Duodenal mucosa (tissue), 2 donors: ENCODE measurements around the gene GPX4.

Experiments
- H3K27ac ChIP-seq: one replicate; pipeline ENCODE4 v1.7.0; 2013; ENCODE audit warnings: low read depth, low read length
- H3K27me3 ChIP-seq, 2 donors: one replicate each; pipeline ENCODE4 v1.7.0; 2013; ENCODE audit warnings: low read length in 2 of 2, control low read depth in 1 of 2; ENCODE audit not compliant: insufficient read depth in 2 of 2, control insufficient read depth in 1 of 2
- H3K36me3 ChIP-seq, 2 donors: one replicate each; pipeline ENCODE4 v1.7.0; 2013; ENCODE audit warnings: low read length in 2 of 2, control low read depth in 1 of 2; ENCODE audit not compliant: insufficient read depth in 2 of 2, control insufficient read depth in 1 of 2
- H3K4me1 ChIP-seq, 2 donors: one replicate each; pipeline ENCODE4 v1.7.0; 2013; ENCODE audit warnings: low read length in 2 of 2, control low read depth in 1 of 2; ENCODE audit not compliant: insufficient read depth in 2 of 2, control insufficient read depth in 1 of 2
- H3K4me3 ChIP-seq, 2 donors: one replicate each; pipeline ENCODE4 v1.7.0; 2013; ENCODE audit warnings: low read length in 2 of 2, low read depth in 1 of 2
- H3K9ac ChIP-seq, 2 donors: one replicate each; pipeline ENCODE4 v1.7.0; 2013; ENCODE audit warnings: low read length in 2 of 2, low read depth in 1 of 2
- H3K9me3 ChIP-seq, 2 donors: one replicate each; pipeline ENCODE4 v1.7.0; 2013; ENCODE audit warnings: low read length in 2 of 2, control low read depth in 1 of 2; ENCODE audit not compliant: control insufficient read depth in 1 of 2

GPX4 gene

GRCh38 chr19:1086613-1087012 lies 17.2 kb upstream of the GPX4 start:
- Histone ChIP-seq H3K4me3 (no peak overlapping the region), H3K4me1 (peaks cover 0 to 32% of the 10 kb centered on the region in 2 donors), H3K36me3 (peaks cover 4 to 55% of the 10 kb centered on the region in 2 donors), H3K27me3 (no peaks in the 10 kb centered on the region), H3K9ac (no peak overlapping the region), H3K9me3 (no peaks in the 10 kb centered on the region), H3K27ac (no peak overlapping the region)

GRCh38 chr19:1087813-1088415 lies 15.9 kb upstream of the GPX4 start:
- Histone ChIP-seq H3K27ac (peak overlapping the region; percentile 58), H3K36me3 (peaks cover 8 to 62% of the 10 kb centered on the region in 2 donors), H3K4me3 (no peak overlapping the region), H3K27me3 (no peaks in the 10 kb centered on the region), H3K4me1 (peaks cover 0 to 23% of the 10 kb centered on the region in 2 donors), H3K9me3 (no peaks in the 10 kb centered on the region), H3K9ac (no peak overlapping the region)

- no peak overlapping the region for H3K27ac ChIP-seq
- peaks cover 4 to 22% of the 10 kb centered on the region in 2 donors for H3K4me1 ChIP-seq
- H3K9me3 ChIP-seq: no peaks in the 10 kb centered on the region
- no peak overlapping the region for H3K9ac ChIP-seq
- H3K36me3 ChIP-seq: peaks cover 8 to 62% of the 10 kb centered on the region in 2 donors
- H3K4me3 ChIP-seq: no peak overlapping the region
- H3K27me3 ChIP-seq: no peaks in the 10 kb centered on the region
Observed at GRCh38 chr19:1088416-1089010, 15.3 kb upstream of the GPX4 start.

- Histone ChIP-seq H3K27ac (no peak overlapping the region), H3K9ac (no peak overlapping the region), H3K4me3 (no peak overlapping the region), H3K9me3 (no peaks in the 10 kb centered on the region), H3K27me3 (no peaks in the 10 kb centered on the region), H3K4me1 (peaks cover 11 to 26% of the 10 kb centered on the region in 2 donors), H3K36me3 (peaks cover 8 to 59% of the 10 kb centered on the region in 2 donors)
Observed at GRCh38 chr19:1089126-1089771, 14.5 kb upstream of the GPX4 start.

- Histone ChIP-seq H3K9me3 (no peaks in the 10 kb centered on the region), H3K9ac (no peak overlapping the region), H3K36me3 (peaks cover 8 to 54% of the 10 kb centered on the region in 2 donors), H3K4me1 (peaks cover 13 to 27% of the 10 kb centered on the region in 2 donors), H3K4me3 (no peak overlapping the region), H3K27me3 (no peaks in the 10 kb centered on the region), H3K27ac (no peak overlapping the region)
Observed at GRCh38 chr19:1089891-1090290, 13.9 kb upstream of the GPX4 start.

GRCh38 chr19:1090731-1091543 lies 12.9 kb upstream of the GPX4 start:
- H3K4me3 ChIP-seq: no peak overlapping the region
- H3K9me3 ChIP-seq: no peaks in the 10 kb centered on the region
- no peak overlapping the region for H3K9ac ChIP-seq
- H3K27ac ChIP-seq: no peak overlapping the region
- peaks cover 8 to 45% of the 10 kb centered on the region in 2 donors for H3K36me3 ChIP-seq
- H3K27me3 ChIP-seq: no peaks in the 10 kb centered on the region
- H3K4me1 ChIP-seq: peaks cover 13 to 32% of the 10 kb centered on the region in 2 donors

- Histone ChIP-seq H3K4me3 (no peak overlapping the region), H3K4me1 (peaks cover 13 to 33% of the 10 kb centered on the region in 2 donors), H3K27ac (no peak overlapping the region), H3K27me3 (no peaks in the 10 kb centered on the region), H3K36me3 (peaks cover 8 to 39% of the 10 kb centered on the region in 2 donors), H3K9me3 (no peaks in the 10 kb centered on the region), H3K9ac (no peak overlapping the region)
Observed at GRCh38 chr19:1091544-1092175, 12.1 kb upstream of the GPX4 start.

GRCh38 chr19:1093330-1093729 lies 10.5 kb upstream of the GPX4 start:
- peaks cover 20 to 34% of the 10 kb centered on the region in 2 donors for H3K4me1 ChIP-seq
- no peaks in the 10 kb centered on the region for H3K9me3 ChIP-seq
- peak overlapping the region; percentile 90 to 94 for H3K4me3 ChIP-seq
- H3K9ac ChIP-seq: no peak overlapping the region
- H3K27ac ChIP-seq: no peak overlapping the region
- peaks cover 5 to 31% of the 10 kb centered on the region in 2 donors for H3K36me3 ChIP-seq
- H3K27me3 ChIP-seq: no peaks in the 10 kb centered on the region

- Histone ChIP-seq H3K4me3 (peak overlapping the region; percentile 90 to 94), H3K4me1 (peaks cover 26 to 34% of the 10 kb centered on the region in 2 donors), H3K27me3 (no peaks in the 10 kb centered on the region), H3K27ac (no peak overlapping the region), H3K9ac (peak overlapping the region; percentile 87 to 90), H3K9me3 (no peaks in the 10 kb centered on the region), H3K36me3 (peaks cover 5 to 24% of the 10 kb centered on the region in 2 donors)
Observed at GRCh38 chr19:1093811-1094553, 9.8 kb upstream of the GPX4 start.
